B cell (primary cell): ENCODE results near the gene NECTIN4. TPM values are rescaled to one million over a fixed set of nuclear protein-coding genes. Genes with fewer than 3 reads are reported as not detected.

Experiments
- ATAC-seq: fragments of 200-7000 bp; cut with Tn5 transposase; one replicate; pipeline ENCODE4 v1.10.0; 2021; ENCODE audit warnings: low read depth, mild to moderate bottlenecking, moderate number of reproducible peaks, moderate library complexity
- CTCF ChIA-PET: fragments of 350-600 bp; sonication (Branson Sonifier 250); formaldehyde crosslinking; loops from one replicate; lab custom pipeline; 2021; ENCODE audit warnings: antibody characterized with exemption, inconsistent platforms; lab: Charles Lee
- POLR2A ChIA-PET: fragments of 350-600 bp; sonication (Branson Sonifier 250); formaldehyde crosslinking; loops from one replicate; lab custom pipeline; 2021; ENCODE audit warnings: antibody characterized with exemption; lab: Charles Lee
- DNase-seq: peaks from one replicate; pipeline ENCODE4 v3.0.0; 2013
- H2AFZ ChIP-seq: 2 replicates; pipeline ENCODE4 v1.6.1; 2012; ENCODE audit warnings: mild to moderate bottlenecking, low read depth, low read length; ENCODE audit not compliant: insufficient read depth, poor library complexity, severe bottlenecking
- H3K27ac ChIP-seq, 2 donors: 1 replicate in 1 of 2; 2 replicates in 1 of 2; pipeline ENCODE4 v1.5.1; 2012 to 2013; ENCODE audit warnings: low read length in 2 of 2, mild to moderate bottlenecking in 2 of 2, moderate library complexity in 1 of 2
- H3K27me3 ChIP-seq, 4 experiments: fragments of 200-600 bp in 1 of 4; sonication (generic) in 1 of 4; replicated peaks in 1 of 4; 1 replicate in 2 of 4; 2 replicates in 2 of 4; pipeline versions ENCODE4 v1.6.1 to v1.7.0; 2013 to 2016; ENCODE audit warnings: low read length in 3 of 4, mild to moderate bottlenecking in 2 of 4, mixed read lengths in 1 of 4, moderate library complexity in 1 of 4; ENCODE audit not compliant: insufficient read depth in 4 of 4, control insufficient read depth in 3 of 4; ENCODE audit errors: control extremely low read depth in 1 of 4
- H3K36me3 ChIP-seq, 2 experiments: replicated peaks in 1 of 2; 1 replicate in 1 of 2; 2 replicates in 1 of 2; pipeline versions ENCODE4 v1.6.1 to v1.7.1; 2013; ENCODE audit warnings: low read length in 1 of 2; ENCODE audit not compliant: insufficient read depth in 2 of 2, control insufficient read depth in 1 of 2; ENCODE audit errors: control extremely low read depth in 1 of 2, extremely low read depth in 1 of 2
- H3K4me1 ChIP-seq, 2 donors: fragments of 200-600 bp in 1 of 2; sonication (generic) in 1 of 2; 1 replicate in 1 of 2; 2 replicates in 1 of 2; pipeline versions ENCODE4 v1.5.1 to v1.6.1; 2013 to 2017; ENCODE audit warnings: low read length in 2 of 2; ENCODE audit not compliant: control insufficient read depth in 2 of 2, insufficient read depth in 2 of 2
- H3K4me2 ChIP-seq: replicated peaks from 2 replicates; pipeline ENCODE3; 2012; ENCODE audit warnings: mild to moderate bottlenecking, low read depth, low read length; ENCODE audit not compliant: poor library complexity, severe bottlenecking
- H3K4me3 ChIP-seq, 5 experiments: fragments of 200-600 bp in 1 of 5; sonication (generic) in 1 of 5; 1 replicate in 3 of 5; 2 replicates in 2 of 5; pipeline versions ENCODE4 v1.5.1 to v1.7.0; 2011 to 2016; ENCODE audit warnings: low read length in 4 of 5, mild to moderate bottlenecking in 4 of 5, low read depth in 2 of 5, control low read depth in 1 of 5, moderate library complexity in 1 of 5; ENCODE audit not compliant: insufficient read depth in 1 of 5; ENCODE audit errors: control extremely low read depth in 1 of 5, extremely low read depth in 1 of 5
- H3K79me2 ChIP-seq: fragments of 200-600 bp; sonication (generic); one replicate; pipeline ENCODE4 v1.6.0; 2016; ENCODE audit warnings: low read length; ENCODE audit not compliant: control insufficient read depth, insufficient read depth
- H3K9ac ChIP-seq: fragments of 200-600 bp; sonication (generic); 2 replicates; pipeline ENCODE4 v1.6.1; 2017; ENCODE audit warnings: mild to moderate bottlenecking, low read length, moderate library complexity
- H3K9me3 ChIP-seq, 3 donors: one replicate each; pipeline versions ENCODE4 v1.6.1 to v1.7.1; 2013; ENCODE audit warnings: low read length in 2 of 3; ENCODE audit not compliant: control insufficient read depth in 2 of 3, insufficient read depth in 1 of 3; ENCODE audit errors: control extremely low read depth in 1 of 3
- H4K20me1 ChIP-seq: 2 replicates; pipeline ENCODE4 v1.6.0; 2012; ENCODE audit warnings: mild to moderate bottlenecking, low read length; ENCODE audit not compliant: insufficient read depth, control insufficient read depth, poor library complexity, severe bottlenecking
- H3K27ac Mint-ChIP-seq: one replicate; pipeline ENCODE4 v1.8.0; 2021; ENCODE audit warnings: mixed read lengths
- H3K27me3 Mint-ChIP-seq: one replicate; pipeline ENCODE4 v1.8.0; 2021; ENCODE audit warnings: mixed read lengths
- H3K4me1 Mint-ChIP-seq: one replicate; pipeline ENCODE4 v1.8.0; 2021; ENCODE audit warnings: mixed read lengths
- H3K4me3 Mint-ChIP-seq: one replicate; pipeline ENCODE4 v1.8.0; 2021; ENCODE audit warnings: mixed read lengths
- H3K9me3 Mint-ChIP-seq: one replicate; pipeline ENCODE4 v1.8.0; 2022; ENCODE audit warnings: mixed read lengths; ENCODE audit not compliant: insufficient read depth
- EZH2 ChIP-seq: IDR thresholded peaks from 2 replicates; pipeline ENCODE4 v1.6.1; 2012; ENCODE audit warnings: borderline replicate concordance, low read depth, mild to moderate bottlenecking, moderate library complexity, low read length; ENCODE audit not compliant: insufficient read depth, poor library complexity, severe bottlenecking
- WGBS: methylation state at CpG from one replicate; pipeline ENCODE4 v1.1.5; 2013; ENCODE audit warnings: missing lambda C conversion rate; ENCODE audit not compliant: insufficient coverage; 5-methylcytosine and 5-hydroxymethylcytosine counted together
- intact Hi-C: fragments of 100-400 bp; cut with micrococcal nuclease; formaldehyde crosslinking; loops from one replicate; pipeline ENCODE4 v1.10.0; 2022
- polyA plus RNA-seq: library from polyadenylated mRNA; depleted of rRNA; stranded (reverse); fragments of >200 nt; gene quantifications from 2 replicates; pipeline ENCODE4 v1.2.3, GENCODE V29; 2012
- total RNA-seq, 2 donors: library from RNA; stranded (reverse); fragments of 120-200 nt in 1 of 2; gene quantifications; 1 replicate in 1 of 2; 2 replicates in 1 of 2; pipeline versions ENCODE4 v1.2.3 to v1.2.4, GENCODE V29; 2013 to 2022
- TF ChIP-seq, protein P1 (sequence below): fragments of 200-600 bp; IDR thresholded peaks from one replicate; pipeline ENCODE4 v1.8.0; 2022; ENCODE audit warnings: antibody characterized with exemption, mild to moderate bottlenecking

NECTIN4 gene
- total and polyA plus RNA-seq, 2 donors (not counting 1 experiment from before 2014, with no cell fraction given), result not detected

DNA sequence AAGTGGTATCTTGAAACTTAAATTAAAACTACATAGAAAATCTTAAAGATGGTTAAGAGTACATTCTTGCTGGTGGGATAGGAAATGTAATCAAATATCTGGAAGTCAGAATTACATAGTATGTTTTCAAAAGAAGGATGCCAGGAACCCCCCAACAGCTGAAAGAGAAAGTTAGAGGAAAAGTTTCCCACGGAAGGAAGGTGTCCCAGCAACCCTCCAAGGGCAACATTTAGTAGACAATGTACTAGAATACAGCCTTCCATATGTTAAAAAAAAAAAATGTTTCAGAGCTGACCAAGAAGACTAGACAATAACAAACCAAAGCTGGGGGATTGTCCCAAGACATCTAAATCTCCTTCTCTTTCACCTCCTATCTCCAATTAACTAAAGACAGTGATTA is 40.9 kb upstream of the NECTIN4 start:
- intact Hi-C loops, result loop anchor here (5.0 to 10.0 kb wide), 2 partner anchors 63 to 415 kb away; partner anchors contain the start of genes ARHGAP30 and CD48

More for the DNA sequence above, 40.9 kb upstream of the NECTIN4 start:
- peaks cover 18 to 27% of the 10 kb centered on the region in 2 donors for H3K4me1 ChIP-seq
- H3K9me3 Mint-ChIP-seq, result no peaks in the 10 kb centered on the region
- H3K4me1 Mint-ChIP-seq, result peaks cover 40% of the 10 kb centered on the region
- no peak overlapping the region for H3K4me3 ChIP-seq
- H3K27me3 Mint-ChIP-seq, result no peaks in the 10 kb centered on the region
- ChIA-PET POLR2A (no interaction called here), CTCF (no interaction called here)
- WGBS, result no CpG with 5 or more reads among the region's 1 CpG
- no peak for TF ChIP-seq EZH2
- TF ChIP-seq, protein P1, sequence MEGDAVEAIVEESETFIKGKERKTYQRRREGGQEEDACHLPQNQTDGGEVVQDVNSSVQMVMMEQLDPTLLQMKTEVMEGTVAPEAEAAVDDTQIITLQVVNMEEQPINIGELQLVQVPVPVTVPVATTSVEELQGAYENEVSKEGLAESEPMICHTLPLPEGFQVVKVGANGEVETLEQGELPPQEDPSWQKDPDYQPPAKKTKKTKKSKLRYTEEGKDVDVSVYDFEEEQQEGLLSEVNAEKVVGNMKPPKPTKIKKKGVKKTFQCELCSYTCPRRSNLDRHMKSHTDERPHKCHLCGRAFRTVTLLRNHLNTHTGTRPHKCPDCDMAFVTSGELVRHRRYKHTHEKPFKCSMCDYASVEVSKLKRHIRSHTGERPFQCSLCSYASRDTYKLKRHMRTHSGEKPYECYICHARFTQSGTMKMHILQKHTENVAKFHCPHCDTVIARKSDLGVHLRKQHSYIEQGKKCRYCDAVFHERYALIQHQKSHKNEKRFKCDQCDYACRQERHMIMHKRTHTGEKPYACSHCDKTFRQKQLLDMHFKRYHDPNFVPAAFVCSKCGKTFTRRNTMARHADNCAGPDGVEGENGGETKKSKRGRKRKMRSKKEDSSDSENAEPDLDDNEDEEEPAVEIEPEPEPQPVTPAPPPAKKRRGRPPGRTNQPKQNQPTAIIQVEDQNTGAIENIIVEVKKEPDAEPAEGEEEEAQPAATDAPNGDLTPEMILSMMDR, result no peak
- H3K27me3 ChIP-seq, result no peaks in the 10 kb centered on the region
- peak overlapping the region in 1 of 2 donors; percentile 83 for H3K27ac ChIP-seq
- no peak overlapping the region for H2AFZ ChIP-seq
- H3K4me3 Mint-ChIP-seq, result no peak overlapping the region
- no peak overlapping the region for H3K4me2 ChIP-seq
- H3K9me3 ChIP-seq, result no peaks in the 10 kb centered on the region
- H3K27ac Mint-ChIP-seq, result peak overlapping the region; percentile 39
- H3K9ac ChIP-seq, result no peak overlapping the region
- H3K36me3 ChIP-seq, result peaks cover 2 to 40% of the 10 kb centered on the region in 2 experiments
- ATAC-seq, result no peak
- peaks cover 49% of the 10 kb centered on the region for H3K79me2 ChIP-seq
- H4K20me1 ChIP-seq, result no peaks in the 10 kb centered on the region
- no peak for DNase-seq
